K562 (cell line): Measurements from ENCODE around the gene CD14. TPM values are rescaled to one million over a fixed set of nuclear protein-coding genes. Genes with fewer than 3 reads are reported as not detected.

ENCODE experiments used
- ATAC-seq: fragments of 200-7000 bp; cut with Tn5 transposase; 3 replicates; pipeline ENCODE4 v1.9.1; 2020; ENCODE audit warnings: moderate library complexity
- BruUV-seq: library from RNA; stranded (reverse); fragments of 400-500 nt; replicated peaks from 2 replicates; lab custom pipeline; 2021; lab: Mats Ljungman, UMichigan
- CTCF ChIA-PET: fragments of 300-600 bp; formaldehyde crosslinking; extraction: SDS; loops from one replicate; lab custom pipeline; 2021; ENCODE audit warnings: low intra/inter-chr PET ratio; lab: Yijun Ruan, JAX
- POLR2A ChIA-PET: fragments of 300-600, 350-650 bp; sonication (Branson Sonifier 250); formaldehyde crosslinking; extraction: SDS; loops from one replicate; lab custom pipeline; 2021; ENCODE audit warnings: antibody characterized with exemption, inconsistent platforms; lab: Yijun Ruan, JAX
- DNase-seq, 4 experiments: peaks; one replicate each; pipeline versions ENCODE4 v3.0.0 to v3.0.0-alpha.2; 2011 to 2018; ENCODE audit warnings: low spot score in 3 of 4, mixed read lengths in 3 of 4; ENCODE audit errors: extremely low read depth in 1 of 4
- FAIRE-seq: peaks from 2 replicates; lab custom pipeline; 2011; peaks lifted over from hg19 to GRCh38; lab: Jason Lieb, UNC
- H2AFZ ChIP-seq: 2 replicates; pipeline ENCODE4 v1.6.0; 2011; ENCODE audit warnings: low read depth, low read length, control low read depth, inconsistent platforms
- H3K27ac ChIP-seq: fragments of 200-600 bp; 3 replicates; pipeline ENCODE4 v1.8.0; 2011; ENCODE audit warnings: low read depth, mild to moderate bottlenecking, control low read depth, inconsistent platforms, low read length, moderate library complexity, mixed read lengths; ENCODE audit errors: extremely low read depth
- H3K27me3 ChIP-seq, 2 experiments: fragments of 300-600 bp in 1 of 2; 2 replicates in 1 of 2; 3 replicates in 1 of 2; pipeline versions ENCODE4 v1.6.0 to v1.8.0; 2011; ENCODE audit warnings: inconsistent platforms in 2 of 2, low read length in 2 of 2, mild to moderate bottlenecking in 1 of 2, mixed read lengths in 1 of 2, moderate library complexity in 1 of 2; ENCODE audit not compliant: control insufficient read depth in 2 of 2, insufficient read depth in 2 of 2
- H3K36me3 ChIP-seq: fragments of 300-600 bp; 3 replicates; pipeline ENCODE4 v1.8.0; 2011; ENCODE audit warnings: mild to moderate bottlenecking, low read length, inconsistent platforms; ENCODE audit not compliant: control insufficient read depth, insufficient read depth
- H3K4me1 ChIP-seq, 2 experiments: fragments of 200-600 bp in 1 of 2; replicated peaks in 1 of 2; 2 replicates in 1 of 2; 3 replicates in 1 of 2; pipeline versions ENCODE4 v1.5.1 to v1.8.0; 2011; ENCODE audit warnings: inconsistent platforms in 2 of 2, low read length in 2 of 2, mild to moderate bottlenecking in 1 of 2, mixed read lengths in 1 of 2, moderate library complexity in 1 of 2; ENCODE audit not compliant: control insufficient read depth in 2 of 2, insufficient read depth in 2 of 2
- H3K4me2 ChIP-seq: 2 replicates; pipeline ENCODE4 v1.6.1; 2011; ENCODE audit warnings: low read length, control low read depth, inconsistent platforms, mixed read lengths; ENCODE audit not compliant: insufficient read depth
- H3K4me3 ChIP-seq: fragments of 200-600 bp; sonication (generic), shearing (Covaris generic); 2 replicates; pipeline ENCODE4 v1.5.1; 2016; ENCODE audit warnings: control low read depth, inconsistent platforms
- H3K79me2 ChIP-seq: fragments of 200-600 bp; 3 replicates; pipeline ENCODE4 v1.8.0; 2011; ENCODE audit warnings: low read length, inconsistent platforms; ENCODE audit not compliant: control insufficient read depth, insufficient read depth
- H3K9ac ChIP-seq, 2 experiments: 2 replicates each; pipeline versions ENCODE4 v1.6.0 to v1.6.1; 2011; ENCODE audit warnings: low read depth in 2 of 2, low read length in 2 of 2, control low read depth in 1 of 2, inconsistent platforms in 1 of 2, mild to moderate bottlenecking in 1 of 2, mixed read lengths in 1 of 2; ENCODE audit not compliant: insufficient read depth in 1 of 2
- H3K9me1 ChIP-seq: one replicate; pipeline ENCODE4 v1.6.0; 2011; ENCODE audit warnings: inconsistent platforms, mild to moderate bottlenecking, low read length, moderate library complexity; ENCODE audit not compliant: control insufficient read depth, insufficient read depth
- H3K9me3 ChIP-seq: replicated peaks from 2 replicates; pipeline ENCODE4 v1.5.1; 2011; ENCODE audit warnings: low read depth, low read length, inconsistent platforms; ENCODE audit not compliant: control insufficient read depth, insufficient read depth
- H4K20me1 ChIP-seq: replicated peaks from 2 replicates; pipeline ENCODE4 v1.6.1; 2011; ENCODE audit warnings: low read length, inconsistent platforms, mixed read lengths; ENCODE audit not compliant: control insufficient read depth, insufficient read depth
- ARID4B ChIP-seq: sonication (generic); formaldehyde crosslinking; IDR thresholded peaks from 2 replicates; pipeline ENCODE4 v1.8.0; 2022; ENCODE audit warnings: mild to moderate bottlenecking, missing genetic modification reagents
- BCL6 ChIP-seq: fragments of 250-450 bp; sonication (Bioruptor Pico); IDR thresholded peaks from 2 replicates; pipeline ENCODE4 v1.4.0; 2020
- CEBPB ChIP-seq: fragments of 450-650 bp; IDR thresholded peaks from 2 replicates; pipeline ENCODE4 v1.6.1; 2016; ENCODE audit warnings: missing genetic modification characterization, missing compliant biosample characterization
- CEBPG ChIP-seq, 3 experiments: fragments of 200-800 bp in 1 of 3; sonication (Bioruptor generic) in 1 of 3; sonication (generic) in 1 of 3; formaldehyde crosslinking in 1 of 3; IDR thresholded peaks in 2 of 3; conservative IDR thresholded peaks in 1 of 3; 2 replicates each; pipeline versions ENCODE4 v1.6.1 to v1.8.0; 2016 to 2022; ENCODE audit warnings: missing compliant biosample characterization in 2 of 3, missing genetic modification characterization in 2 of 3, mild to moderate bottlenecking in 1 of 3, missing genetic modification reagents in 1 of 3
- HSF4 ChIP-seq: fragments of 250-450 bp; sonication (Bioruptor Pico); IDR thresholded peaks from 2 replicates; pipeline ENCODE4 v2.1.2; 2022; ENCODE audit warnings: mild to moderate bottlenecking, moderate library complexity, borderline replicate concordance
- KAT8 ChIP-seq: fragments of 450-650 bp; IDR thresholded peaks from 2 replicates; pipeline ENCODE4 v1.6.1; 2016; ENCODE audit warnings: low read depth, mild to moderate bottlenecking
- MCM3 ChIP-seq: fragments of 450-650 bp; IDR thresholded peaks from 2 replicates; pipeline ENCODE4 v1.6.1; 2016
- SOX6 ChIP-seq: fragments of 450-650 bp; IDR thresholded peaks from 2 replicates; pipeline ENCODE4 v1.6.1; 2014; ENCODE audit warnings: mild to moderate bottlenecking
- SP1 ChIP-seq: sonication (generic); formaldehyde crosslinking; IDR thresholded peaks from 2 replicates; pipeline ENCODE4 v1.8.1; 2022; ENCODE audit warnings: mild to moderate bottlenecking, missing genetic modification reagents
- TBP ChIP-seq: optimal IDR thresholded peaks from 2 replicates; pipeline ENCODE3; 2011; ENCODE audit warnings: low read depth, low read length, improper control_type of control experiment
- TEAD2 ChIP-seq: fragments of 450-650 bp; IDR thresholded peaks from 2 replicates; pipeline ENCODE4 v1.6.1; 2016; ENCODE audit warnings: missing genetic modification characterization, control low read depth, missing compliant biosample characterization
- ZBTB2 ChIP-seq: fragments of 450-650 bp; IDR thresholded peaks from 2 replicates; pipeline ENCODE4 v1.6.1; 2016; ENCODE audit warnings: antibody characterized with exemption
- ZBTB49 ChIP-seq: sonication (generic); formaldehyde crosslinking; IDR thresholded peaks from 2 replicates; pipeline ENCODE4 v1.8.0; 2022; ENCODE audit warnings: missing genetic modification reagents, mild to moderate bottlenecking, borderline replicate concordance
- ZNF507 ChIP-seq: conservative IDR thresholded peaks from 2 replicates; pipeline ENCODE4 v1.6.1; 2017; ENCODE audit warnings: missing genetic modification characterization, missing compliant biosample characterization
- WGBS: fragments of 100-300 bp; shearing (Covaris generic); methylation state at CpG from one replicate; pipeline ENCODE4 v1.1.6; 2016; ENCODE audit warnings: low coverage, mixed read lengths; ENCODE audit not compliant: insufficient coverage; ENCODE audit errors: missing lambda C conversion rate; 5-methylcytosine and 5-hydroxymethylcytosine counted together
- in situ Hi-C: fragments of 300-500 bp; cut with MboI; formaldehyde crosslinking; loops from 4 replicates; pipeline ENCODE4 v1.15.0; 2018; ENCODE audit warnings: inconsistent platforms, mixed read lengths
- intact Hi-C: fragments of 100-400 bp; cut with micrococcal nuclease; formaldehyde crosslinking; loops from 2 replicates; pipeline ENCODE4 v1.14.2; 2022
- polyA plus RNA-seq, 8 experiments: library from polyadenylated mRNA; depleted of rRNA in 4 of 8; stranded (reverse) in 5 of 8; unstranded in 3 of 8; fragments of >200 nt; fragmentation: Nextera tagmentation in 2 of 8; fragmentation: Illumina TruSeq in 1 of 8; extraction: Ambion mirVana in 2 of 8; extraction: Trizol in 1 of 8; gene quantifications; 2 replicates each; pipeline versions ENCODE4 v1.2.1 to v1.2.3, GENCODE V29; 2011 to 2014; ENCODE audit warnings: inconsistent platforms in 1 of 8, missing spikeins in 1 of 8
- total RNA-seq, 7 experiments: library from RNA; depleted of rRNA in 6 of 7; stranded (reverse); fragments of >200 nt in 6 of 7; fragmentation: Illumina TruSeq in 2 of 7; extraction: Trizol in 2 of 7; gene quantifications; 2 replicates each; pipeline versions ENCODE4 v1.2.1 to v1.2.3, GENCODE V29; 2011 to 2021; ENCODE audit warnings: low replicate concordance in 1 of 7

CD14 gene
- total and polyA plus RNA-seq, 9 of the 15 experiments (the other 6 are each of a cell fraction or from before 2014, with no cell fraction given) = 0.07 to 0.47 (median 0.14) TPM; not detected in 2

- no peaks in the 10 kb centered on the region for H4K20me1 ChIP-seq
- 25% methylated on average over 5 of the region's 5 CpGs for WGBS
- H3K27me3 ChIP-seq = no peaks in the 10 kb centered on the region
- BruUV-seq = no TSS peak
- no peak overlapping the region for H3K4me2 ChIP-seq
- H3K9me1 ChIP-seq = no peaks in the 10 kb centered on the region
- ChIA-PET POLR2A (no interaction called here), CTCF (no interaction called here)
- H3K79me2 ChIP-seq = no peaks in the 10 kb centered on the region
- no peak overlapping the region for H3K4me3 ChIP-seq
- FAIRE-seq = peak; percentile 49
- in situ Hi-C loops (no loop called here), intact Hi-C loops (no loop called here)
- no peak overlapping the region for H3K27ac ChIP-seq
- H3K4me1 ChIP-seq = peaks cover 2 to 4% of the 10 kb centered on the region in 2 experiments; a peak in 1 of 5 replicates
- H3K9ac ChIP-seq = no peak overlapping the region
- H3K36me3 ChIP-seq = no peaks in the 10 kb centered on the region
- DNase-seq = peak in 2 of 4 experiments; percentile 4 to 52
- peak overlapping the region; percentile 67 for H2AFZ ChIP-seq
- H3K9me3 ChIP-seq = no peaks in the 10 kb centered on the region
- peak; percentile 28; the same call in 2 of the 3 replicates for ATAC-seq
- TF ChIP-seq TBP (no peak), ZBTB2 (no peak), SOX6 (peak; percentile 84), BCL6 (CRISPR knock-in tag) (no peak), CEBPG (CRISPR knock-in tag; IDR thresholded peaks at IDR 0.05) (no peak), CEBPG (tag; conservative IDR thresholded peaks at IDR 0.05 in 1 of 2, IDR thresholded peaks at IDR 0.05 in 1 of 2) (peak in 1 of 2 experiments; percentile 34; a peak in 1 of 4 replicates), SP1 (CRISPR knock-in tag) (no peak), KAT8 (no peak), HSF4 (CRISPR knock-in tag) (no peak), ZNF507 (tag) (no peak), CEBPB (peak; percentile 78), TEAD2 (tag) (no peak), ARID4B (CRISPR knock-in tag) (no peak), MCM3 (no peak), ZBTB49 (CRISPR knock-in tag) (no peak)
Measured at GRCh38 chr5:140595538-140596300, 37.3 kb downstream of the CD14 start.
